GM20000 (cell line): ENCODE data around the gene CARS1.

Experiments
- DNase-seq: peaks from one replicate; pipeline ENCODE4 v3.0.0; 2012; ENCODE audit warnings: low spot score
- TF ChIP-seq, protein P1 (sequence below): IDR thresholded peaks from 2 replicates; pipeline ENCODE4 v1.5.1; 2012; ENCODE audit warnings: mild to moderate bottlenecking, control low read depth; ENCODE audit errors: extremely low read depth, missing control alignments

The CARS1 gene

DNA sequence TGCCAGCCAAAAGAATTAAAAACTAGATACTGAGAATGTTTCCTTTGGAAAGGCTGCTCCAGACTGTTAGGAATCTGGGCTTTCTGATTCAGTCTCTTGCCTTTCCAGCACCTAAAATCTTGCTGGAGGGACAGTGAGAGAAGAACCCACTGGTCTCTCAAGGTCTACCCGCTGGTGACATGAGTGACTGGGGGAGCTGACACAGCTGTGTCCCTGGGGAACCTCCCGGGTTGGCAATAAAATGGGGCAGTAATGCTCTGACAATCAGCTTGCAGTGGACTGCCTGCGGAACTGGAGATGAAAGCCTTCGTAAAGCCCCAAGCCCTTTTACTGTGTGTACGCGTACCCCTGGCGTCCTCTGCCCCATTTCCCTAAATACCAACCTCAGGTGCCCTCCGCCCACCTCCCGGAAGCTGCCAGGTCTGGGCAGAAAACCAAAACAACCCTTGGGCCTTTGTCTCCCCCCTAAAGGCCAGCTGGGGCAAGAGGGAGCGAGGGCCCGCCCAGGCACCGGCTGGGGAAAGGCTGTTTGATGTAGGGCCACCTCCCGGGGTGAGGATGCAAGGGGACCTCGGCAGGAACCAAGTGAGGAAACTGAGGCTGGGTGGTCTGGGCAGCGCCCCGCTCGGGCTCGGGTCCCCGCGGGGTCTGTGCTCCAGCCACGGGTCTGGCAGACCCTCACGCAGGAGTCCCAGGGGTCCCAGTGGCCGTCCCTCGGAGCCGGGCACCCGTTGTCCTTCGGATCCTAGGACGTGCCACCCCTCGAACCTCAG is 741 bp downstream of the CARS1 start:
- no peak for DNase-seq
- TF ChIP-seq, protein P1, sequence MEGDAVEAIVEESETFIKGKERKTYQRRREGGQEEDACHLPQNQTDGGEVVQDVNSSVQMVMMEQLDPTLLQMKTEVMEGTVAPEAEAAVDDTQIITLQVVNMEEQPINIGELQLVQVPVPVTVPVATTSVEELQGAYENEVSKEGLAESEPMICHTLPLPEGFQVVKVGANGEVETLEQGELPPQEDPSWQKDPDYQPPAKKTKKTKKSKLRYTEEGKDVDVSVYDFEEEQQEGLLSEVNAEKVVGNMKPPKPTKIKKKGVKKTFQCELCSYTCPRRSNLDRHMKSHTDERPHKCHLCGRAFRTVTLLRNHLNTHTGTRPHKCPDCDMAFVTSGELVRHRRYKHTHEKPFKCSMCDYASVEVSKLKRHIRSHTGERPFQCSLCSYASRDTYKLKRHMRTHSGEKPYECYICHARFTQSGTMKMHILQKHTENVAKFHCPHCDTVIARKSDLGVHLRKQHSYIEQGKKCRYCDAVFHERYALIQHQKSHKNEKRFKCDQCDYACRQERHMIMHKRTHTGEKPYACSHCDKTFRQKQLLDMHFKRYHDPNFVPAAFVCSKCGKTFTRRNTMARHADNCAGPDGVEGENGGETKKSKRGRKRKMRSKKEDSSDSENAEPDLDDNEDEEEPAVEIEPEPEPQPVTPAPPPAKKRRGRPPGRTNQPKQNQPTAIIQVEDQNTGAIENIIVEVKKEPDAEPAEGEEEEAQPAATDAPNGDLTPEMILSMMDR = no peak

DNA sequence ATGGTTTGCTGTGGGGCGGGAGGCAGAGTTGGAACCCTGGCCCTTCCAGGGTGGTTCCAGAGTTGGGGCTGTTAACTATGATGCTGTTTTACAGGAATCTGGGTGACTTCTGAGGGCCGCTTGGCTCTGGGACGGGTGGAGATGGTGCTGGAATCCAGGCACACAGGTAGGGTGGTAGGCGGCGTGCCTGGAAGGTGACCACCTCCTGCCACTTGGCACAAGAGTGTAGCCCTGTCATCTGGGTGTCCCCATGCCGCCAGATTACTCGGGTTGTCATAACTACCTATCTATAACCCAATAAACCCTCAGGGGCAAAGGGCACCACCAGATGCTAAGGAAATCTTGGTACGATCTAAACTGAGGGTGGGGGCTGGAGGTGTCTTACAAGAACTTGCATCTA is 1.3 kb downstream of the CARS1 start:
- no peak for DNase-seq

DNA sequence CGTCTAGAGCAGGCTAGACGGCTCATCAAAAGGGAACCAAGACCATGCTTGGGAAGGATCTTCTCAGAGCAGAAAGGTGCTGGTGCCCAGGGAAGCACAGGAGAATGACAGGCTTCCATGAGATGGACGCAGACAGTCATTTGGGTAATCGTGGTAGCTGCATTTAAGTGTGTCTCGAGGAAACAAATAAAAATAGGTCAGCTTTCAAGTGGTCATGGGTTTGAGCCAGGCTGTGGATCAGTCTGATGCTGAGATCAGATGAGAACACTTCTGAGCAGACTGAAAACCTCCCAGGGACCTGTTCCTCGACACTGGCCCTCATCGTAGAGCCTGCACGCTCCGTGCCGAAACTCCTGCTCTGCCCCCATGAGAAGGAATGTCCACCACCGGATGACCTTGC is 4.7 kb downstream of the CARS1 start:
- TF ChIP-seq, protein P1 = no peak
- DNase-seq = no peak

More for the DNA sequence above, 1.3 kb downstream of the CARS1 start:
- TF ChIP-seq, protein P1 = no peak

DNA sequence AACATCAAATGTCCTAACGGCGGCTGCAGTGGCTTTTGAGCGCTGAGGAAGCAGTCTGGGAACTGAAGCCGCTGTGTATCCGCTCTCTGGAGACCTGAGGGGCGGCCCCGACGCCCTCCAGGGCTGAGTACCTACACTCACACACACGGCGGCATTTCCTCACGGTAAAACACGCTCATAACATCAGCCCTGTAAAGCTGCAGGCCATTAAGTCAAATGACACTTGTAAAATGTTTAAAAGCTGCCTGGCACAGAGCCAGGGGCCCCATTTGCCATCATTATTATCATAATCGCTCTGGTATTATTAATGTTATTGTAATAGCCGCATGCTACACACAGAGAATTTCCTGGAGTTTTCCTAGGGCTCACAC is 5.1 kb downstream of the CARS1 start:
- TF ChIP-seq, protein P1 = no peak
- peak; percentile 48 for DNase-seq

DNA sequence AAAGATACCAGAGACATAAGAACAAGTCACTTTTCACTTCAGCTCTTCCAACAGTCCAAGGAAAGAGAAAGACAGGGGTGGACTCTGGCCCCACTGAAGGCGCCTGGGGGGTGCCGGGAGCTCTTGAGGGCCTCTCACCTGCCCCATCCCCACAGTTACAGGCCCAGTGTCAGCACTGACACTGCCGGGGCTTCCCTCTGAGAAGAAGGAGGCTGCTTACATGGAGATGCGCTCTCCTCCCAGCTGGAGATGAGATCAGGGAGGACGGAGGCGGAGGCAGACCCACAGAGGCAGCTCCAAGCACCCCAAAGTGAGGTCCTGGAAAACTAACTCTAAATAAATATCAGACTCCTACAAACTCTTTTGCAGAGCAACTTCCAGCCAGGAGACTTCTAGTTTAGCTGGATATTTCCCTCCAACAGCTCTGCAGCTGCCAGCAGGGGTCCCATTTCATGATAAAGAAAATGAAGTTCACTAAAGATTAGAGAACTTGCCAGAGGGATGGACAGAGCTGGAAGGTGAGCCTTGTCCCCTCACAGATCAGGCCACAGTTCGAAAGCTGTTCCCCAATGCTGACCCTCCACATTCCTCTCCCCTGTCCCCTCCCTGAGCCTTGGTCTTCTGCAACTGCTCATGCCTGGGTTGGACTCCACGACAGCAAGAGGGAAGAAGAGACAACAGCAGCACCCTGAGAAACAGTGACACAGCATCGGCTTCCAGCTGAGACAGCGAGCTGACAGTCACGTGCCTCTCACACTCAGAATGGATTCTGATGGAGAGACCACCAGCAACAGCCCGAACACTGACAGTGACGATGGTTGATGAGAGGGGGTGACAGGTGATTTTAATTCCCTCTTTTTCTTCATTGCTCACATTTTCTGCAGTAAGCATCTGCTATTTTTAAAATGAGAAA is 5.8 kb downstream of the CARS1 start:
- DNase-seq = no peak
- TF ChIP-seq, protein P1 = peak; percentile 5

DNA sequence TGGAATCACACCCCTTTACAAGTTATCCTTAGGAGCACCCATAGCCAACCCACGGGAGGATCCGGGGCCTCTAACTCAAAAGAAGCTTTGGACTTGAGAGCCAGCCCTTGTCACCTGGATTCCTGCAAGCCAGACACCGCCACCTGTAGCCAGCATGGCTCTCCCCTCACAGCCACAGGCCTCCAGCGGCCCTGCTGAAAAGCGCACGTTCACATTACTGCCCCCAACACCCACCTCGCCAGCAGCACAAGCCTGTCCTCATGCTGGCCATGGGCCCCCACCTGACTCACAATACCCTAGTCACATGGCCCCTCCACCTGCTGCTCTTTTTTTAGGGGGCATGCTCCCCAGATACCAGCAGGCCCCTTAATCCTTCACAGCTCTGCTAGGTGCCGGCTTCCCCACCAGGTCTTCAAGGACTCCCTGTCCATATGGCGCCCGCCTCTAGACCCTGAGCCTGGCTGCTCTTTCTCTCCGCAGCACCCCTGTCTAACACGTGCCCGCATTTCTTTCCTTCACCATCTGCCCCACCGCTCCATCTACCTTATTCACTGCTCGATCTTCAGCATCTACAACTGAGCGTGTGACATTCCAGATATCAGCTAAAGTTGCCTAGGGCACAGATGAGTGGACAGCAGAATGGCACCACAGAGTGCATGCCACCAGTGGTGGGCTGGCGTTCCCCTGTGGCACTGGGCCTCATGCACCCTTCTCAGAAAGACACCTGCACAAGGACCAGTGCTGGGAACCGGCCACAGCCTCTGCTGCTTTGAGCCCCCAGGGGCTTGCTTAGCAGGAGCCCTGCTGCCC is 6.6 kb downstream of the CARS1 start:
- no peak for DNase-seq
- TF ChIP-seq, protein P1 = no peak
